Right lobe of liver (tissue), 4 donors: ENCODE data around the gene METTL1.

ENCODE experiments used
- POLR2A ChIP-seq: fragments of 450-650 bp; IDR thresholded peaks from one replicate; pipeline ENCODE4 v1.6.1; 2017; ENCODE audit warnings: antibody characterized with exemption, mild to moderate bottlenecking
- TF ChIP-seq, protein P1 (sequence below), 4 donors: fragments of 200-600 bp in 3 of 4; fragments of 450-650 bp in 1 of 4; IDR thresholded peaks; one replicate each; pipeline versions ENCODE4 v1.5.1 to v1.8.0; 2016 to 2022; ENCODE audit warnings: antibody characterized with exemption in 4 of 4, mild to moderate bottlenecking in 2 of 4
- donor health status: DM: no; HTN: no; CAD: no.
- donor health status: DM: no; HTN: no; CAD: no.
- donor health status: DM: no; HTN: yes; CAD: no.

DNA sequence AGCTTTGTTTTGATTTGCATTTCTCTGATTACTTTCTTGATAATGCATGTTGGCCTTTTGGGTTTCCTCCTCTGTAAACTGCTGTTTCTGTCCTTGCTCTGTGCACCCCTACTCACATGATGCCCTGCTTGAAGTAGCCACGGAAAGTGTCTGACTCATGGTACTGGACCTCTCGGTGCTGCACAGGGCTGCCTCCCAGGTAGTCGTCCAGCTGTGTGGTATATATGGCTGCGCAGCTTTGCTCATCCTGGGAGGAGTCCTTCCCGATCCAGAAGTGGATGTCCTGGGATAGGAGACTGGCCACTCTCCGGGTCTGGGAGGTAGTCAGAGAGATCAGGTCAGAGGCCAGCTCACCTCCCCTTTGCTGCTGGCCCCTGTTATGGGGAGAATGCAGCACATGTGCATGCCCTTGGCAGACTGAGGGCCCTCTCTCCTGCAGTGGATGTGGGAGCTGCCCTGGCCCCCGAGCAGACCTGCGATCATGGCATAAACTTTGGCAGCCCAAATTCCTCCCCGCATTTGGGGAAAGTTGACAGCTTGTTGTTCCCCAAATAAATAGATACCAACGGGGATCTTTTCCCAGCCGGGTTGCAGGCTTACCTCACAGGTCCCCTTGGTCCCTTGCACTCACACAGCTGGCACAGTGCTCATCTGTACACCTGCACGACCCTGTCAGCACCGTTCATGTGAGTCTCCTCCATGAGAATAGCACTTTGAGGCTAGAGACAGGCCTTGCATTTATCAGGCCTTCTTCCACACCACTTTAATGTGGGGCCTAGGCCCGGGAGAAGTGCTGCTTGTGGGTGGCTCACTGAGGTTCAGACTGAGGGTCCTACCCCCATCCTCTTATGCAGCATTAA, 41.4 kb upstream of the METTL1 start:
- TF ChIP-seq, protein P1, sequence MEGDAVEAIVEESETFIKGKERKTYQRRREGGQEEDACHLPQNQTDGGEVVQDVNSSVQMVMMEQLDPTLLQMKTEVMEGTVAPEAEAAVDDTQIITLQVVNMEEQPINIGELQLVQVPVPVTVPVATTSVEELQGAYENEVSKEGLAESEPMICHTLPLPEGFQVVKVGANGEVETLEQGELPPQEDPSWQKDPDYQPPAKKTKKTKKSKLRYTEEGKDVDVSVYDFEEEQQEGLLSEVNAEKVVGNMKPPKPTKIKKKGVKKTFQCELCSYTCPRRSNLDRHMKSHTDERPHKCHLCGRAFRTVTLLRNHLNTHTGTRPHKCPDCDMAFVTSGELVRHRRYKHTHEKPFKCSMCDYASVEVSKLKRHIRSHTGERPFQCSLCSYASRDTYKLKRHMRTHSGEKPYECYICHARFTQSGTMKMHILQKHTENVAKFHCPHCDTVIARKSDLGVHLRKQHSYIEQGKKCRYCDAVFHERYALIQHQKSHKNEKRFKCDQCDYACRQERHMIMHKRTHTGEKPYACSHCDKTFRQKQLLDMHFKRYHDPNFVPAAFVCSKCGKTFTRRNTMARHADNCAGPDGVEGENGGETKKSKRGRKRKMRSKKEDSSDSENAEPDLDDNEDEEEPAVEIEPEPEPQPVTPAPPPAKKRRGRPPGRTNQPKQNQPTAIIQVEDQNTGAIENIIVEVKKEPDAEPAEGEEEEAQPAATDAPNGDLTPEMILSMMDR (IDR thresholded peaks at IDR 0.05), result no peak
- TF ChIP-seq POLR2A, result no peak
